ENCODE measurements around the gene TNPO1. TPM values are rescaled to one million over a fixed set of nuclear protein-coding genes. Genes with fewer than 3 reads are reported as not detected.

TNPO1 gene
- total and polyA plus RNA-seq, 10 of the 15 experiments (the other 5 are each of a cell fraction or from before 2014, with no cell fraction given) = 18.1 to 123 (median 79.2) TPM

- Histone ChIP-seq H3K4me1 (ENCODE audit: control insufficient read depth, insufficient read depth, low read length) (no peaks in the 10 kb centered on the region; the same call in 1 of the 2 replicates), H3K9ac (ENCODE audit: control insufficient read depth, insufficient read depth, low read length) (no peak overlapping the region), H3K36me3 (ENCODE audit: control insufficient read depth in 2 of 2, insufficient read depth in 2 of 2, low read length in 1 of 2) (no peaks in the 10 kb centered on the region), H3K27me3 (replicated peaks in 1 of 2; ENCODE audit: control insufficient read depth in 2 of 2, insufficient read depth in 2 of 2, low read length in 1 of 2) (no peaks in the 10 kb centered on the region; a peak in 1 of 4 replicates), H3K4me2 (ENCODE audit: control insufficient read depth, insufficient read depth) (no peak overlapping the region), H3K79me2 (ENCODE audit: control insufficient read depth, insufficient read depth, low read length) (no peaks in the 10 kb centered on the region), H3K27ac (ENCODE audit: control insufficient read depth, insufficient read depth) (no peak overlapping the region), H3K4me3 (no peak overlapping the region), H3K9me3 (replicated peaks; ENCODE audit: control insufficient read depth, insufficient read depth, low read length) (no peaks in the 10 kb centered on the region), H2AFZ (ENCODE audit: control insufficient read depth, low read depth, low read length) (no peak overlapping the region), H4K20me1 (ENCODE audit: control insufficient read depth, insufficient read depth) (no peaks in the 10 kb centered on the region)
- in situ Hi-C loops (cut with MboI) (no loop called here), intact Hi-C loops (cut with micrococcal nuclease; ENCODE audit: unreplicated experiment) (no loop called here)
- DNase-seq (ENCODE audit: low read depth, low spot score) = no peak
- no TSS peak for BruUV-seq (replicated peaks)
- FAIRE-seq = no peak
- 83% methylated on average over 3 of the region's 7 CpGs for WGBS (ENCODE audit: insufficient coverage, insufficient replicate concordance, low lambda C conversion rate, missing lambda C conversion rate)
- ChIA-PET POLR2A (no interaction called here), SMC1A (ENCODE audit: uncharacterized antibody, unreplicated experiment) (no interaction called here), RAD21 (ENCODE audit: unreplicated experiment) (no interaction called here), CTCF (interaction anchor here (0.7 to 1.0 kb wide), 2 partner anchors 17 to 497 kb away, joined by 3 read pairs; no protein-coding TSS in a partner anchor)
- TF ChIP-seq ZZZ3 (IDR thresholded peaks at IDR 0.05; ENCODE audit: control insufficient read depth, insufficient read length, low read depth) (no peak), RFX5 (IDR thresholded peaks at IDR 0.05; ENCODE audit: low read depth, low read length) (no peak), ZBTB33 (IDR thresholded peaks at IDR 0.05) (no peak), CBX3 (IDR thresholded peaks at IDR 0.05; ENCODE audit: borderline replicate concordance, low read depth) (no peak), PML (IDR thresholded peaks at IDR 0.05; ENCODE audit: low read length) (no peak), ZNF217 (IDR thresholded peaks at IDR 0.05) (no peak), IRF4 (IDR thresholded peaks at IDR 0.05; ENCODE audit: low read depth, low read length) (no peak), NR2C2 (IDR thresholded peaks at IDR 0.05; ENCODE audit: borderline replicate concordance, control insufficient read depth, insufficient read length, low read depth) (no peak), IKZF1 (conservative IDR thresholded peaks at IDR 0.05) (no peak), SUZ12 (IDR thresholded peaks at IDR 0.05; ENCODE audit: unreplicated experiment) (no peak), BRCA1 (IDR thresholded peaks at IDR 0.05; ENCODE audit: low read depth, low read length) (no peak), KLF5 (IDR thresholded peaks at IDR 0.05; ENCODE audit: partially characterized antibody) (no peak), CBFB (IDR thresholded peaks at IDR 0.05; ENCODE audit: low read depth) (no peak), EGR1 (IDR thresholded peaks at IDR 0.05; ENCODE audit: borderline replicate concordance in 1 of 2, low read depth in 2 of 2, low read length in 2 of 2) (no peak)
- TF ChIP-seq, protein P1, sequence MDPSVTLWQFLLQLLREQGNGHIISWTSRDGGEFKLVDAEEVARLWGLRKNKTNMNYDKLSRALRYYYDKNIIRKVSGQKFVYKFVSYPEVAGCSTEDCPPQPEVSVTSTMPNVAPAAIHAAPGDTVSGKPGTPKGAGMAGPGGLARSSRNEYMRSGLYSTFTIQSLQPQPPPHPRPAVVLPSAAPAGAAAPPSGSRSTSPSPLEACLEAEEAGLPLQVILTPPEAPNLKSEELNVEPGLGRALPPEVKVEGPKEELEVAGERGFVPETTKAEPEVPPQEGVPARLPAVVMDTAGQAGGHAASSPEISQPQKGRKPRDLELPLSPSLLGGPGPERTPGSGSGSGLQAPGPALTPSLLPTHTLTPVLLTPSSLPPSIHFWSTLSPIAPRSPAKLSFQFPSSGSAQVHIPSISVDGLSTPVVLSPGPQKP (IDR thresholded peaks at IDR 0.05; ENCODE audit: low read depth, low read length) = no peak
- TF ChIP-seq, protein P2, sequence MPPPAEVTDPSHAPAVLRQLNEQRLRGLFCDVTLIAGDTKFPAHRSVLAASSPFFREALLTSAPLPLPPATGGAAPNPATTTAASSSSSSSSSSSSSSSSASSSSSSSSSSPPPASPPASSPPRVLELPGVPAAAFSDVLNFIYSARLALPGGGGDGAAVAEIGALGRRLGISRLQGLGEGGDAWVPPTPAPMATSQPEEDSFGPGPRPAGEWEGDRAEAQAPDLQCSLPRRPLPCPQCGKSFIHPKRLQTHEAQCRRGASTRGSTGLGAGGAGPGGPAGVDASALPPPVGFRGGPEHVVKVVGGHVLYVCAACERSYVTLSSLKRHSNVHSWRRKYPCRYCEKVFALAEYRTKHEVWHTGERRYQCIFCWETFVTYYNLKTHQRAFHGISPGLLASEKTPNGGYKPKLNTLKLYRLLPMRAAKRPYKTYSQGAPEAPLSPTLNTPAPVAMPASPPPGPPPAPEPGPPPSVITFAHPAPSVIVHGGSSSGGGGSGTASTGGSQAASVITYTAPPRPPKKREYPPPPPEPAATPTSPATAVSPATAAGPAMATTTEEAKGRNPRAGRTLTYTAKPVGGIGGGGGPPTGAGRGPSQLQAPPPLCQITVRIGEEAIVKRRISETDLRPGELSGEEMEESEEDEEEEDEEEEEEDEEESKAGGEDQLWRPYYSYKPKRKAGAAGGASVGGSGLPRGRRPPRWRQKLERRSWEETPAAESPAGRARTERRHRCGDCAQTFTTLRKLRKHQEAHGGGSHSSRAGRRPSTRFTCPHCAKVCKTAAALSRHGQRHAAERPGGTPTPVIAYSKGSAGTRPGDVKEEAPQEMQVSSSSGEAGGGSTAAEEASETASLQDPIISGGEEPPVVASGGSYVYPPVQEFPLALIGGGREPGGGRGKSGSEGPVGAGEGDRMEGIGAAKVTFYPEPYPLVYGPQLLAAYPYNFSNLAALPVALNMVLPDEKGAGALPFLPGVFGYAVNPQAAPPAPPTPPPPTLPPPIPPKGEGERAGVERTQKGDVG (CRISPR knock-in tag; IDR thresholded peaks at IDR 0.05) = no peak
- TF ChIP-seq, protein P3, sequence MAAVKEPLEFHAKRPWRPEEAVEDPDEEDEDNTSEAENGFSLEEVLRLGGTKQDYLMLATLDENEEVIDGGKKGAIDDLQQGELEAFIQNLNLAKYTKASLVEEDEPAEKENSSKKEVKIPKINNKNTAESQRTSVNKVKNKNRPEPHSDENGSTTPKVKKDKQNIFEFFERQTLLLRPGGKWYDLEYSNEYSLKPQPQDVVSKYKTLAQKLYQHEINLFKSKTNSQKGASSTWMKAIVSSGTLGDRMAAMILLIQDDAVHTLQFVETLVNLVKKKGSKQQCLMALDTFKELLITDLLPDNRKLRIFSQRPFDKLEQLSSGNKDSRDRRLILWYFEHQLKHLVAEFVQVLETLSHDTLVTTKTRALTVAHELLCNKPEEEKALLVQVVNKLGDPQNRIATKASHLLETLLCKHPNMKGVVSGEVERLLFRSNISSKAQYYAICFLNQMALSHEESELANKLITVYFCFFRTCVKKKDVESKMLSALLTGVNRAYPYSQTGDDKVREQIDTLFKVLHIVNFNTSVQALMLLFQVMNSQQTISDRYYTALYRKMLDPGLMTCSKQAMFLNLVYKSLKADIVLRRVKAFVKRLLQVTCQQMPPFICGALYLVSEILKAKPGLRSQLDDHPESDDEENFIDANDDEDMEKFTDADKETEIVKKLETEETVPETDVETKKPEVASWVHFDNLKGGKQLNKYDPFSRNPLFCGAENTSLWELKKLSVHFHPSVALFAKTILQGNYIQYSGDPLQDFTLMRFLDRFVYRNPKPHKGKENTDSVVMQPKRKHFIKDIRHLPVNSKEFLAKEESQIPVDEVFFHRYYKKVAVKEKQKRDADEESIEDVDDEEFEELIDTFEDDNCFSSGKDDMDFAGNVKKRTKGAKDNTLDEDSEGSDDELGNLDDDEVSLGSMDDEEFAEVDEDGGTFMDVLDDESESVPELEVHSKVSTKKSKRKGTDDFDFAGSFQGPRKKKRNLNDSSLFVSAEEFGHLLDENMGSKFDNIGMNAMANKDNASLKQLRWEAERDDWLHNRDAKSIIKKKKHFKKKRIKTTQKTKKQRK (IDR thresholded peaks at IDR 0.05; ENCODE audit: low read depth, low read length) = no peak
- ATAC-seq = no peak
Measured at GRCh38 chr5:72954389-72954788, 137.9 kb downstream of the TNPO1 start.

Measured in GM12878 (cell line).